NCI-H146 treated with DMSO at 0.1 percent for 48 hours (cell line): ENCODE results near the gene IPO13.

Experiments
- DNase-seq: peaks from one replicate; lab custom pipeline; 2025; ENCODE audit not compliant: unreplicated experiment; lab: John Stamatoyannopoulos, UW

Gene IPO13

GRCh38 chr1:44002165-44002564, 55.4 kb downstream of the IPO13 start:
- no peak for DNase-seq

GRCh38 chr1:44002606-44003157, 55.9 kb downstream of the IPO13 start:
- no peak for DNase-seq

GRCh38 chr1:44008259-44008658, 61.5 kb downstream of the IPO13 start:
- no peak for DNase-seq

- no peak for DNase-seq
Measured at GRCh38 chr1:44010935-44011471, 64.3 kb downstream of the IPO13 start.

- no peak for DNase-seq
Measured at GRCh38 chr1:44012404-44012803, 65.7 kb downstream of the IPO13 start.

- DNase-seq = no peak
Measured at GRCh38 chr1:44012941-44013609, 66.3 kb downstream of the IPO13 start.

GRCh38 chr1:44013949-44014348, 67.2 kb downstream of the IPO13 start:
- DNase-seq = no peak

- no peak for DNase-seq
Measured at GRCh38 chr1:44014365-44015104, 67.8 kb downstream of the IPO13 start.

- no peak for DNase-seq
Measured at GRCh38 chr1:44015206-44015605, 68.5 kb downstream of the IPO13 start.

- DNase-seq = no peak
Measured at GRCh38 chr1:44016041-44016889, 69.5 kb downstream of the IPO13 start.

- DNase-seq = no peak
Measured at GRCh38 chr1:44016890-44017400, 70.2 kb downstream of the IPO13 start.
